ENCODE measurements around the gene SLAMF7. TPM values are rescaled to one million over a fixed set of nuclear protein-coding genes. Genes with fewer than 3 reads are reported as not detected.

SLAMF7 gene
- total and polyA plus RNA-seq, 2 donors (not counting 3 experiments of a cell fraction or from before 2014, with no cell fraction given): not detected

DNA sequence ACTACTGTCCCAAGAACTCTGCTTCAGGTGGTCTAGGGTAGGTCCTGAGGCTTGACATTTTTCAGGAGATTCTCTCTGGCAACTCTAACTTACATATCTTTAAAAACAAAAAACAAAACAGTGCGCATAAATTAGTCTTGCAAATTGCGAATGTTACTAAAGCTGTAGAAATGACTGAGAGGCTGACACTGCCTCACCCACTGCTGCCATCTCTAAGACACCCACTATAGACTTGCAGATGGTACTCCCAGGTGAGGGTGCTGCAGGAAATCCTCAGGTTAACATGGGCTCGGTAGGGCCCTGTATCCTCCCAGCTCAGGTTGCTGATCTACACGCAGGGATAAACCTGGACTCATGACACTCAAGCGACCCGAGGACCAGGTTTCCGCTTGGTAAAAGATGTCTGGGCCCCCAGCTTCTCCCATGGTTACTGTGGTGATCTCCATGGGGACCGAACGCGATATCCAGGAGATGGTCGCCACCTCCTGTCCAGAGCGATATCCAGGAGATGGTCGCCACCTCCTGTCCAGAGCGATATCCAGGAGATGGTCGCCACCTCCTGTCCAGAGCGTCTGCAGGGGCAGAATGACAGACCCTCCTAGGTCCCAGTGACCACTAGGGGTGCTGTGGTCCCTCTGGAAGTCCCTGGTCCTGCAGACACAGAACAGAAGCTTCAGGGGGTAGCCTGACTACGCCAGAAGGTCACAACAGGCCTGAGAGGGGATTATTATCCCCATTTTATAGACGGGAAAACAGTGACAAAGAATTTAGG is 40.8 kb downstream of the SLAMF7 start:
- TF ChIP-seq, protein P1, sequence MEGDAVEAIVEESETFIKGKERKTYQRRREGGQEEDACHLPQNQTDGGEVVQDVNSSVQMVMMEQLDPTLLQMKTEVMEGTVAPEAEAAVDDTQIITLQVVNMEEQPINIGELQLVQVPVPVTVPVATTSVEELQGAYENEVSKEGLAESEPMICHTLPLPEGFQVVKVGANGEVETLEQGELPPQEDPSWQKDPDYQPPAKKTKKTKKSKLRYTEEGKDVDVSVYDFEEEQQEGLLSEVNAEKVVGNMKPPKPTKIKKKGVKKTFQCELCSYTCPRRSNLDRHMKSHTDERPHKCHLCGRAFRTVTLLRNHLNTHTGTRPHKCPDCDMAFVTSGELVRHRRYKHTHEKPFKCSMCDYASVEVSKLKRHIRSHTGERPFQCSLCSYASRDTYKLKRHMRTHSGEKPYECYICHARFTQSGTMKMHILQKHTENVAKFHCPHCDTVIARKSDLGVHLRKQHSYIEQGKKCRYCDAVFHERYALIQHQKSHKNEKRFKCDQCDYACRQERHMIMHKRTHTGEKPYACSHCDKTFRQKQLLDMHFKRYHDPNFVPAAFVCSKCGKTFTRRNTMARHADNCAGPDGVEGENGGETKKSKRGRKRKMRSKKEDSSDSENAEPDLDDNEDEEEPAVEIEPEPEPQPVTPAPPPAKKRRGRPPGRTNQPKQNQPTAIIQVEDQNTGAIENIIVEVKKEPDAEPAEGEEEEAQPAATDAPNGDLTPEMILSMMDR (IDR thresholded peaks at IDR 0.05; ENCODE audit: extremely low read depth in 1 of 2, insufficient read depth in 1 of 2, low read depth in 1 of 2, low read length in 2 of 2): peak; percentile 36 to 39
- no peak for TF ChIP-seq GATA2 (IDR thresholded peaks at IDR 0.05; ENCODE audit: insufficient read depth, insufficient read length, low read depth, low read length)
- no peak overlapping the region for H3K4me3 ChIP-seq (replicated peaks in 1 of 3; ENCODE audit: insufficient read depth in 1 of 3, low read depth in 1 of 3, low read length in 3 of 3)
- H3K36me3 ChIP-seq (ENCODE audit: control insufficient read depth in 2 of 2, extremely low read depth in 1 of 2, insufficient read depth in 2 of 2, low read length in 2 of 2): no peaks in the 10 kb centered on the region
- BruUV-seq (replicated peaks): no TSS peak
- no peaks in the 10 kb centered on the region for H3K79me2 ChIP-seq (ENCODE audit: control insufficient read depth, insufficient read depth, low read length)
- no peak overlapping the region for H2AFZ ChIP-seq (ENCODE audit: low read depth, low read length)
- H4K20me1 ChIP-seq (replicated peaks; ENCODE audit: control insufficient read depth, extremely low read depth, insufficient read depth, low read length): no peaks in the 10 kb centered on the region
- H3K4me2 ChIP-seq (ENCODE audit: insufficient read depth, low read length): no peak overlapping the region
- no peaks in the 10 kb centered on the region for H3K9me1 ChIP-seq (replicated peaks; ENCODE audit: control insufficient read depth, extremely low read depth, insufficient read depth, low read length)
- FAIRE-seq (no peak), DNase-seq (ENCODE audit: low read depth, low spot score) (no peak)
- no peak overlapping the region for H3K9ac ChIP-seq (replicated peaks; ENCODE audit: extremely low read depth, insufficient read depth, low read length)
- dilution Hi-C loops (cut with MboI; ENCODE audit: extremely low pct_ligation_motif_present, low sequenced_read_pairs) (no loop called here), intact Hi-C loops (cut with micrococcal nuclease) (loop anchor here (2.0 kb wide), 1 partner anchor 173 kb away; no protein-coding TSS in a partner anchor)
- no peaks in the 10 kb centered on the region for H3K4me1 ChIP-seq (ENCODE audit: control insufficient read depth, extremely low read depth, insufficient read depth, low read length)
- H3K27me3 ChIP-seq (ENCODE audit: control insufficient read depth in 2 of 2, insufficient read depth in 2 of 2, low read length in 2 of 2): no peaks in the 10 kb centered on the region
- CTCF ChIA-PET: interaction anchor here (0.6 to 1.5 kb wide), 5 partner anchors 12 to 174 kb away, joined by 3 to 5 read pairs (median 3); no protein-coding TSS in a partner anchor
- H3K9me3 ChIP-seq (replicated peaks; ENCODE audit: control insufficient read depth, insufficient read depth, low read length): no peaks in the 10 kb centered on the region
- no peak overlapping the region for H3K27ac ChIP-seq (ENCODE audit: insufficient read depth, low read depth, low read length)
- POLR2A ChIA-PET: no interaction called here

DNA sequence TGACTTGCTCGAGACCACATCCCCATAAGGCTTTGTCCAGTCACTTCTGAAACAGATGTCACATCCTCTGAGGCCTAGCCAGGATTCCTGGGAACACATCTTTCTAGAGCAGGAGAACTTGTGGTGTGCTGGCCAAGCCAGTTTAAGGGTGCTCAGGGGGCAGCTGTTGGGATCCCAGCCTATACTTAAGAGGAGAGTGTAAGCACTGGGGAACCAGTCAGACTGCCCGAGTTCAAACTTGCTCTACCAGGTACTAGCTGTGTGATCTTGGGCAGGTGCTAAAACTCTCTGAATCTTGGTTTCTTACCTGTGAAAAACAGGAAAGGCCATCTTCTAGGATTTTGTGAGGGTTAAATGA is 41.3 kb downstream of the SLAMF7 start:
- Histone ChIP-seq H2AFZ (ENCODE audit: low read depth, low read length) (no peak overlapping the region), H3K9ac (replicated peaks; ENCODE audit: extremely low read depth, insufficient read depth, low read length) (no peak overlapping the region), H4K20me1 (replicated peaks; ENCODE audit: control insufficient read depth, extremely low read depth, insufficient read depth, low read length) (no peaks in the 10 kb centered on the region), H3K9me3 (replicated peaks; ENCODE audit: control insufficient read depth, insufficient read depth, low read length) (no peaks in the 10 kb centered on the region), H3K36me3 (ENCODE audit: control insufficient read depth in 2 of 2, extremely low read depth in 1 of 2, insufficient read depth in 2 of 2, low read length in 2 of 2) (no peaks in the 10 kb centered on the region), H3K4me3 (replicated peaks in 1 of 3; ENCODE audit: insufficient read depth in 1 of 3, low read depth in 1 of 3, low read length in 3 of 3) (no peak overlapping the region), H3K27me3 (ENCODE audit: control insufficient read depth in 2 of 2, insufficient read depth in 2 of 2, low read length in 2 of 2) (no peaks in the 10 kb centered on the region), H3K79me2 (ENCODE audit: control insufficient read depth, insufficient read depth, low read length) (no peaks in the 10 kb centered on the region), H3K27ac (ENCODE audit: insufficient read depth, low read depth, low read length) (no peak overlapping the region), H3K4me2 (ENCODE audit: insufficient read depth, low read length) (no peak overlapping the region), H3K9me1 (replicated peaks; ENCODE audit: control insufficient read depth, extremely low read depth, insufficient read depth, low read length) (no peaks in the 10 kb centered on the region), H3K4me1 (ENCODE audit: control insufficient read depth, extremely low read depth, insufficient read depth, low read length) (no peaks in the 10 kb centered on the region)
- dilution Hi-C loops (cut with MboI; ENCODE audit: extremely low pct_ligation_motif_present, low sequenced_read_pairs) (no loop called here), intact Hi-C loops (cut with micrococcal nuclease) (loop anchor here (2.0 kb wide), 1 partner anchor 172 kb away; no protein-coding TSS in a partner anchor)
- DNase-seq (ENCODE audit: low read depth, low spot score) (no peak), FAIRE-seq (no peak)
- TF ChIP-seq POLR2A (IDR thresholded peaks at IDR 0.05; ENCODE audit: low read depth, low read length) (no peak), MYC (IDR thresholded peaks at IDR 0.05; ENCODE audit: low read depth, low read length) (no peak), POLR2AphosphoS5 (IDR thresholded peaks at IDR 0.05; ENCODE audit: insufficient read depth, low read depth, low read length) (no peak), GATA2 (IDR thresholded peaks at IDR 0.05; ENCODE audit: insufficient read depth, insufficient read length, low read depth, low read length) (no peak), EZH2 (IDR thresholded peaks at IDR 0.05; ENCODE audit: borderline replicate concordance, low read depth, low read length, severe bottlenecking) (no peak), JUN (IDR thresholded peaks at IDR 0.05; ENCODE audit: borderline replicate concordance, insufficient read depth, insufficient read length, low read depth) (no peak), FOS (IDR thresholded peaks at IDR 0.05; ENCODE audit: borderline replicate concordance, insufficient read depth, low read length) (no peak)
- TF ChIP-seq, protein P1 (IDR thresholded peaks at IDR 0.05; ENCODE audit: extremely low read depth in 1 of 2, insufficient read depth in 1 of 2, low read depth in 1 of 2, low read length in 2 of 2): no peak
- TF ChIP-seq, protein P2, sequence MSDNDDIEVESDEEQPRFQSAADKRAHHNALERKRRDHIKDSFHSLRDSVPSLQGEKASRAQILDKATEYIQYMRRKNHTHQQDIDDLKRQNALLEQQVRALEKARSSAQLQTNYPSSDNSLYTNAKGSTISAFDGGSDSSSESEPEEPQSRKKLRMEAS (IDR thresholded peaks at IDR 0.05; ENCODE audit: insufficient read depth, insufficient read length): no peak
- BruUV-seq (replicated peaks): no TSS peak
- POLR2A ChIA-PET: no interaction called here
- CTCF ChIA-PET: interaction anchor here (0.6 to 1.5 kb wide), 6 partner anchors 12 to 174 kb away, joined by 3 to 5 read pairs (median 3); no protein-coding TSS in a partner anchor

Data from endothelial cell of umbilical vein (primary cell).